ENCODE results near the gene RIMS3. TPM values are rescaled to one million over a fixed set of nuclear protein-coding genes. Genes with fewer than 3 reads are reported as not detected.
"Not testable (repeated sequence)": the region's sequence is repeated elsewhere in the genome, so short reads cannot be mapped to it uniquely, and the experiment has no call there.

The RIMS3 gene
- polyA plus RNA-seq, 1 donor from 2014 or later: 31.6 TPM

- TF ChIP-seq POLR2AphosphoS5 (IDR thresholded peaks at IDR 0.05): no peak
- no peak for TF ChIP-seq REST (IDR thresholded peaks at IDR 0.05; ENCODE audit: borderline replicate concordance)
- Histone ChIP-seq H3K9me2 (ENCODE audit: insufficient read depth, low read length) (no peaks in the 10 kb centered on the region), H3K4me2 (ENCODE audit: low read length) (no peak overlapping the region), H3F3A (ENCODE audit: insufficient read depth, low read length, poor library complexity, severe bottlenecking) (no peaks in the 10 kb centered on the region), H3K36me3 (ENCODE audit: insufficient read depth, low read length) (no peaks in the 10 kb centered on the region), H3K9me3 (ENCODE audit: low read length) (no peaks in the 10 kb centered on the region), H4K20me1 (ENCODE audit: insufficient read depth) (no peaks in the 10 kb centered on the region), H3K4me3 (ENCODE audit: low read length) (no peak overlapping the region), H2AFZ (ENCODE audit: low read depth, low read length) (no peak overlapping the region), H3K27me3 (ENCODE audit: insufficient read depth, low read depth, low read length) (no peaks in the 10 kb centered on the region), H3K27ac (ENCODE audit: low read length) (no peak overlapping the region), H3K9ac (ENCODE audit: low read length) (no peak overlapping the region), H3K79me2 (replicated peaks; ENCODE audit: insufficient read depth, low read length) (peaks cover 47% of the 10 kb centered on the region)
Measured at GRCh38 chr1:40703316-40703715, 37.8 kb upstream of the RIMS3 start.

DNA sequence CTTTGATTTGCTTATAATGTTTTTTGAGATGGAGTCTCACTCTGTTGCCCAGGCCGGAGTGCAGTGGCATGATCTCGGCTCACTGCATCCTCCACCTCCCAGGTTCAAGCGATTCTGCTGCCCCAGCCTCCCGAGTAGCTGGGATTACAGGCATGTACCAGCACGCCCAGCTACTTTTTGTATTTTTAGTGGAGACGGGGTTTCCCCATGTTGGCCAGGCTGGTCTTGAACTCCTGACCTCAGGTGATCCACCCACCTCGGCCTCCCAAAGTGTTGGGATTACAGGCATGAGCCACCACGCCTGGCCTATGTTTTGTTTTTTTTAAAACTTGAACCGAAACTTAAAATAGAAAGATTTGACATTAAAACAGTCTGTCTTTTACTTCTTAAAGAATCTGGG, 37.3 kb upstream of the RIMS3 start:
- not testable (repeated sequence) for H4K20me1 ChIP-seq (ENCODE audit: insufficient read depth); H3K4me3 ChIP-seq (ENCODE audit: low read length); H3K9me2 ChIP-seq (ENCODE audit: insufficient read depth, low read length); H2AFZ ChIP-seq (ENCODE audit: low read depth, low read length); H3K27me3 ChIP-seq (ENCODE audit: insufficient read depth, low read depth, low read length); H3K9ac ChIP-seq (ENCODE audit: low read length); H3K36me3 ChIP-seq (ENCODE audit: insufficient read depth, low read length); H3K9me3 ChIP-seq (ENCODE audit: low read length); H3K27ac ChIP-seq (ENCODE audit: low read length); H3K4me2 ChIP-seq (ENCODE audit: low read length); H3F3A ChIP-seq (ENCODE audit: insufficient read depth, low read length, poor library complexity, severe bottlenecking)
- H3K79me2 ChIP-seq (replicated peaks; ENCODE audit: insufficient read depth, low read length): peaks cover 45% of the 10 kb centered on the region

- peaks cover 49% of the 10 kb centered on the region for H3K79me2 ChIP-seq (replicated peaks; ENCODE audit: insufficient read depth, low read length)
- no peak overlapping the region for H3K9ac ChIP-seq (ENCODE audit: low read length)
- no peaks in the 10 kb centered on the region for H4K20me1 ChIP-seq (ENCODE audit: insufficient read depth)
- no peak overlapping the region for H3K27ac ChIP-seq (ENCODE audit: low read length)
- no peaks in the 10 kb centered on the region for H3K36me3 ChIP-seq (ENCODE audit: insufficient read depth, low read length)
- H3K4me2 ChIP-seq (ENCODE audit: low read length): no peak overlapping the region
- H2AFZ ChIP-seq (ENCODE audit: low read depth, low read length): no peak overlapping the region
- no peaks in the 10 kb centered on the region for H3K27me3 ChIP-seq (ENCODE audit: insufficient read depth, low read depth, low read length)
- no peaks in the 10 kb centered on the region for H3F3A ChIP-seq (ENCODE audit: insufficient read depth, low read length, poor library complexity, severe bottlenecking)
- no peaks in the 10 kb centered on the region for H3K9me3 ChIP-seq (ENCODE audit: low read length)
- H3K4me3 ChIP-seq (ENCODE audit: low read length): no peak overlapping the region
- no peaks in the 10 kb centered on the region for H3K9me2 ChIP-seq (ENCODE audit: insufficient read depth, low read length)
- no peak for TF ChIP-seq TAF1 (IDR thresholded peaks at IDR 0.05; ENCODE audit: low read depth)
- no peak for TF ChIP-seq SMC3 (conservative IDR thresholded peaks at IDR 0.05; ENCODE audit: poor library complexity)
- no peak for TF ChIP-seq REST (IDR thresholded peaks at IDR 0.05; ENCODE audit: borderline replicate concordance)
- TF ChIP-seq, protein P1, sequence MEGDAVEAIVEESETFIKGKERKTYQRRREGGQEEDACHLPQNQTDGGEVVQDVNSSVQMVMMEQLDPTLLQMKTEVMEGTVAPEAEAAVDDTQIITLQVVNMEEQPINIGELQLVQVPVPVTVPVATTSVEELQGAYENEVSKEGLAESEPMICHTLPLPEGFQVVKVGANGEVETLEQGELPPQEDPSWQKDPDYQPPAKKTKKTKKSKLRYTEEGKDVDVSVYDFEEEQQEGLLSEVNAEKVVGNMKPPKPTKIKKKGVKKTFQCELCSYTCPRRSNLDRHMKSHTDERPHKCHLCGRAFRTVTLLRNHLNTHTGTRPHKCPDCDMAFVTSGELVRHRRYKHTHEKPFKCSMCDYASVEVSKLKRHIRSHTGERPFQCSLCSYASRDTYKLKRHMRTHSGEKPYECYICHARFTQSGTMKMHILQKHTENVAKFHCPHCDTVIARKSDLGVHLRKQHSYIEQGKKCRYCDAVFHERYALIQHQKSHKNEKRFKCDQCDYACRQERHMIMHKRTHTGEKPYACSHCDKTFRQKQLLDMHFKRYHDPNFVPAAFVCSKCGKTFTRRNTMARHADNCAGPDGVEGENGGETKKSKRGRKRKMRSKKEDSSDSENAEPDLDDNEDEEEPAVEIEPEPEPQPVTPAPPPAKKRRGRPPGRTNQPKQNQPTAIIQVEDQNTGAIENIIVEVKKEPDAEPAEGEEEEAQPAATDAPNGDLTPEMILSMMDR (IDR thresholded peaks at IDR 0.05; ENCODE audit: poor library complexity, severe bottlenecking): no peak
- no peak for TF ChIP-seq EZH2 (IDR thresholded peaks at IDR 0.05; ENCODE audit: borderline replicate concordance, insufficient read depth, low read length, poor library complexity, severe bottlenecking)
- TF ChIP-seq POLR2AphosphoS5 (IDR thresholded peaks at IDR 0.05): no peak
- TF ChIP-seq MXI1 (conservative IDR thresholded peaks at IDR 0.05; ENCODE audit: poor library complexity, severe bottlenecking): no peak
- no peak for TF ChIP-seq RAD21 (conservative IDR thresholded peaks at IDR 0.05)
- no peak for TF ChIP-seq EP300 (conservative IDR thresholded peaks at IDR 0.05; ENCODE audit: poor library complexity, severe bottlenecking)
Measured at GRCh38 chr1:40701684-40702083, 36.2 kb upstream of the RIMS3 start.

Measured in neural cell (in vitro differentiated cells).